Endothelial cell of umbilical vein (primary cell): ENCODE measurements around the gene TSSC4. TPM values are rescaled to one million over a fixed set of nuclear protein-coding genes. Genes with fewer than 3 reads are reported as not detected.

Experiments used
- BruUV-seq: library from RNA; stranded (reverse); fragments of 400-500 nt; replicated peaks from 2 replicates; lab custom pipeline; 2021; lab: Mats Ljungman, UMichigan
- CTCF ChIA-PET: fragments of 300-600, 350-600 bp; sonication (Branson Sonifier 250); formaldehyde crosslinking; loops from one replicate; lab custom pipeline; 2021; ENCODE audit warnings: antibody characterized with exemption, inconsistent platforms; lab: Charles Lee
- POLR2A ChIA-PET: fragments of 300-600, 350-600 bp; sonication (Branson Sonifier 250); formaldehyde crosslinking; loops from one replicate; lab custom pipeline; 2021; ENCODE audit warnings: antibody characterized with exemption, inconsistent platforms; lab: Charles Lee
- DNase-seq: peaks from one replicate; pipeline ENCODE4 v3.0.0-alpha.2; 2011; ENCODE audit warnings: low read depth, low spot score
- FAIRE-seq: peaks from 2 replicates; lab custom pipeline; 2011; peaks lifted over from hg19 to GRCh38; lab: Jason Lieb, UNC
- H2AFZ ChIP-seq: 2 replicates; pipeline ENCODE4 v1.6.0; 2012; ENCODE audit warnings: low read depth, low read length, control low read depth, inconsistent platforms
- H3K27ac ChIP-seq: 2 replicates; pipeline ENCODE4 v1.5.1; 2011; ENCODE audit warnings: low read depth, mild to moderate bottlenecking, control low read depth, low read length, moderate library complexity; ENCODE audit not compliant: insufficient read depth
- H3K27me3 ChIP-seq, 2 experiments: 2 replicates each; pipeline versions ENCODE4 v1.6.0 to v1.6.1; 2011; ENCODE audit warnings: low read length in 2 of 2, mixed read lengths in 1 of 2; ENCODE audit not compliant: control insufficient read depth in 2 of 2, insufficient read depth in 2 of 2
- H3K36me3 ChIP-seq, 2 experiments: 2 replicates in 1 of 2; 3 replicates in 1 of 2; pipeline ENCODE4 v1.5.1; 2011; ENCODE audit warnings: low read length in 2 of 2, mild to moderate bottlenecking in 1 of 2, moderate library complexity in 1 of 2; ENCODE audit not compliant: control insufficient read depth in 2 of 2, insufficient read depth in 2 of 2; ENCODE audit errors: extremely low read depth in 1 of 2
- H3K4me1 ChIP-seq: 3 replicates; pipeline ENCODE4 v1.5.1; 2011; ENCODE audit warnings: mild to moderate bottlenecking, low read length; ENCODE audit not compliant: control insufficient read depth, insufficient read depth; ENCODE audit errors: extremely low read depth
- H3K4me2 ChIP-seq: 2 replicates; pipeline ENCODE4 v1.6.1; 2011; ENCODE audit warnings: low read length, control low read depth, mixed read lengths; ENCODE audit not compliant: insufficient read depth
- H3K4me3 ChIP-seq, 3 experiments: fragments of 200-600 bp in 1 of 3; sonication (generic), shearing (Covaris generic) in 1 of 3; replicated peaks in 1 of 3; 2 replicates each; pipeline ENCODE4 v1.5.1; 2011 to 2016; ENCODE audit warnings: control low read depth in 3 of 3, low read length in 3 of 3, mild to moderate bottlenecking in 2 of 3, inconsistent platforms in 1 of 3, low read depth in 1 of 3, moderate library complexity in 1 of 3; ENCODE audit not compliant: insufficient read depth in 1 of 3
- H3K79me2 ChIP-seq: 2 replicates; pipeline ENCODE4 v1.6.0; 2012; ENCODE audit warnings: low read length, inconsistent platforms; ENCODE audit not compliant: control insufficient read depth, insufficient read depth
- H3K9ac ChIP-seq: replicated peaks from 2 replicates; pipeline ENCODE3; 2011; ENCODE audit warnings: low read length, control low read depth; ENCODE audit not compliant: insufficient read depth; ENCODE audit errors: extremely low read depth
- H3K9me1 ChIP-seq: replicated peaks from 3 replicates; pipeline ENCODE4 v1.6.0; 2011; ENCODE audit warnings: mild to moderate bottlenecking, low read length; ENCODE audit not compliant: control insufficient read depth, insufficient read depth; ENCODE audit errors: extremely low read depth
- H3K9me3 ChIP-seq: replicated peaks from 2 replicates; pipeline ENCODE4 v1.5.1; 2012; ENCODE audit warnings: low read length, inconsistent platforms; ENCODE audit not compliant: control insufficient read depth, insufficient read depth
- H4K20me1 ChIP-seq: replicated peaks from 2 replicates; pipeline ENCODE3; 2011; ENCODE audit warnings: mild to moderate bottlenecking, low read length; ENCODE audit not compliant: control insufficient read depth, insufficient read depth; ENCODE audit errors: extremely low read depth
- EZH2 ChIP-seq: IDR thresholded peaks from 2 replicates; pipeline ENCODE4 v1.6.1; 2012; ENCODE audit warnings: borderline replicate concordance, low read depth, mild to moderate bottlenecking, moderate library complexity, low read length, inconsistent platforms; ENCODE audit not compliant: severe bottlenecking
- FOS ChIP-seq: IDR thresholded peaks from 2 replicates; pipeline ENCODE4 v1.6.1; 2011; ENCODE audit warnings: mild to moderate bottlenecking, low read length, moderate library complexity, borderline replicate concordance; ENCODE audit not compliant: insufficient read depth
- GATA2 ChIP-seq: IDR thresholded peaks from 2 replicates; pipeline ENCODE4 v1.7.0; 2011; ENCODE audit warnings: low read depth, mild to moderate bottlenecking, moderate library complexity, mixed read lengths, low read length; ENCODE audit not compliant: insufficient read length, insufficient read depth
- JUN ChIP-seq: IDR thresholded peaks from 2 replicates; pipeline ENCODE4 v1.6.1; 2011; ENCODE audit warnings: borderline replicate concordance, low read depth; ENCODE audit not compliant: insufficient read length, insufficient read depth
- MYC ChIP-seq: IDR thresholded peaks from one replicate; pipeline ENCODE4 v1.6.1; 2011; ENCODE audit warnings: mild to moderate bottlenecking, low read depth, low read length
- POLR2A ChIP-seq: IDR thresholded peaks from 2 replicates; pipeline ENCODE4 v1.6.1; 2012; ENCODE audit warnings: low read depth, mild to moderate bottlenecking, control low read depth, low read length
- POLR2AphosphoS5 ChIP-seq: IDR thresholded peaks from 2 replicates; pipeline ENCODE4 v1.6.1; 2012; ENCODE audit warnings: low read depth, mild to moderate bottlenecking, control low read depth, low read length, moderate library complexity; ENCODE audit not compliant: insufficient read depth
- dilution Hi-C: fragments of 300-500 bp; cut with MboI; formaldehyde crosslinking; loops from one replicate; pipeline ENCODE4 v1.15.0; 2019; ENCODE audit warnings: low sequenced_read_pairs; ENCODE audit not compliant: extremely low pct_ligation_motif_present
- intact Hi-C: fragments of 100-400 bp; cut with micrococcal nuclease; formaldehyde crosslinking; loops from one replicate; pipeline ENCODE4 v1.10.0; 2022
- polyA plus RNA-seq, 4 experiments: library from polyadenylated mRNA; depleted of rRNA in 3 of 4; stranded (reverse) in 3 of 4; unstranded in 1 of 4; fragments of >200 nt; gene quantifications; 2 replicates each; pipeline versions ENCODE4 v1.2.1 to v1.2.3, GENCODE V29; 2011 to 2012; ENCODE audit warnings: missing spikeins in 1 of 4
- total RNA-seq: library from RNA; stranded (reverse); gene quantifications from 2 replicates; pipeline ENCODE4 v1.2.3, GENCODE V29; 2021
- TF ChIP-seq, protein P1 (sequence below), 2 donors: IDR thresholded peaks; 1 replicate in 1 of 2; 2 replicates in 1 of 2; pipeline ENCODE4 v1.5.1; 2011; ENCODE audit warnings: low read length in 2 of 2, mild to moderate bottlenecking in 2 of 2, moderate library complexity in 2 of 2, control low read depth in 1 of 2, inconsistent platforms in 1 of 2, low read depth in 1 of 2; ENCODE audit not compliant: insufficient read depth in 1 of 2; ENCODE audit errors: extremely low read depth in 1 of 2
- TF ChIP-seq, protein P2 (sequence below): IDR thresholded peaks from 2 replicates; pipeline ENCODE4 v1.6.1; 2011; ENCODE audit not compliant: insufficient read depth, insufficient read length

The TSSC4 gene
- total and polyA plus RNA-seq, 2 donors (not counting 3 experiments of a cell fraction or from before 2014, with no cell fraction given) = 42.7 to 59.6 TPM

- BruUV-seq = no TSS peak
Measured at GRCh38 chr11:2422461-2423156, 22.1 kb downstream of the TSSC4 start.

DNA sequence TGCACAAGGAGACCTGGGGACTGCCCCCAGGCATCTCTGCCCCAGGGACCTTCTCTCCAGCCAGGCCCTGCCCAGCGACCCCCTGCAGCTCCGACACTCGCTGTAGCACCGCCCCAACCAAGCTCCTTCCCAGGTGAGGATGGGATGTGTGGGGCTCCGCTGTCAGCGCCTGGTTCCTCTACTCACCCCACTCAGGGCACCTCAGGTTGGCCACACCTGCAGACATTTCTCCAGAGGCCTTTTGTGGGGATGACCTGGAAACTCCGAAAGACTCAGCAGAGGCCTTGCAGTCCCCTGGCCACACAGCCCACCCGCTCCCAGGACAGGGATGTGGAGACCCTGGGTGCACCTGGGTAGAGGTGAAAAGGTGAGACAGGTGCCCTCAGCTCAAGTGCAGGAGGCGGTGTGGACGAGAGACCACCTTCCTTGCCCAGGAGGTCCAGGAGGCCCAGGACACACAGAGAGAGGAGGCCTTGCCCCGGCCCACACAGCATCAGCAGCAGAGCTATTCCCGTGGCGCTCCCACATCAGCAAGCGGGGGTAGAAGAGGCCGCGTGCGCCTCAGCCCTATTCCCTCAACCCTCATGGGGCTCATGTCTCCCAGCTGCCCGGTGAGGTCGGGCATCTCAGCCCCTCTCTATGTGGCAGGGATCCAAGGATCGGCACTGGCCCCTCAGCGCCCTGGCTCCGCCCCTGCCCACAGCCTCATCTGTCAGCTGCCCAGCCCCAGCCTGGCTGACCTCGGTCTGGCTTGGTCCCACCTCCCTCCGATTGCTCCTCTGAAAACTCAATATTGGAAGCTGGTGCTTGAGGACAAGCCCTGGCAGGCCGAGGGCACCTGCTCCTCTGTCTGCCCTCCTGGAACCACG lies 22.8 kb downstream of the TSSC4 start:
- Histone ChIP-seq H3K27me3 (no peaks in the 10 kb centered on the region), H3K4me3 (no peak overlapping the region), H3K4me1 (no peaks in the 10 kb centered on the region), H4K20me1 (no peaks in the 10 kb centered on the region), H3K36me3 (no peaks in the 10 kb centered on the region), H3K9me3 (no peaks in the 10 kb centered on the region), H3K4me2 (no peak overlapping the region), H3K27ac (no peak overlapping the region), H3K9me1 (no peaks in the 10 kb centered on the region), H3K79me2 (no peaks in the 10 kb centered on the region), H2AFZ (no peak overlapping the region), H3K9ac (no peak overlapping the region)
- no TSS peak for BruUV-seq
- FAIRE-seq (no peak), DNase-seq (no peak)
- TF ChIP-seq MYC = no peak
- no peak for TF ChIP-seq FOS
- TF ChIP-seq JUN = no peak
- no peak for TF ChIP-seq POLR2AphosphoS5
- TF ChIP-seq POLR2A = no peak
- TF ChIP-seq GATA2 = no peak
- TF ChIP-seq, protein P1, sequence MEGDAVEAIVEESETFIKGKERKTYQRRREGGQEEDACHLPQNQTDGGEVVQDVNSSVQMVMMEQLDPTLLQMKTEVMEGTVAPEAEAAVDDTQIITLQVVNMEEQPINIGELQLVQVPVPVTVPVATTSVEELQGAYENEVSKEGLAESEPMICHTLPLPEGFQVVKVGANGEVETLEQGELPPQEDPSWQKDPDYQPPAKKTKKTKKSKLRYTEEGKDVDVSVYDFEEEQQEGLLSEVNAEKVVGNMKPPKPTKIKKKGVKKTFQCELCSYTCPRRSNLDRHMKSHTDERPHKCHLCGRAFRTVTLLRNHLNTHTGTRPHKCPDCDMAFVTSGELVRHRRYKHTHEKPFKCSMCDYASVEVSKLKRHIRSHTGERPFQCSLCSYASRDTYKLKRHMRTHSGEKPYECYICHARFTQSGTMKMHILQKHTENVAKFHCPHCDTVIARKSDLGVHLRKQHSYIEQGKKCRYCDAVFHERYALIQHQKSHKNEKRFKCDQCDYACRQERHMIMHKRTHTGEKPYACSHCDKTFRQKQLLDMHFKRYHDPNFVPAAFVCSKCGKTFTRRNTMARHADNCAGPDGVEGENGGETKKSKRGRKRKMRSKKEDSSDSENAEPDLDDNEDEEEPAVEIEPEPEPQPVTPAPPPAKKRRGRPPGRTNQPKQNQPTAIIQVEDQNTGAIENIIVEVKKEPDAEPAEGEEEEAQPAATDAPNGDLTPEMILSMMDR (IDR thresholded peaks at IDR 0.05; ENCODE audit: extremely low read depth in 1 of 2, insufficient read depth in 1 of 2, low read depth in 1 of 2, low read length in 2 of 2) = no peak
- no peak for TF ChIP-seq EZH2
- TF ChIP-seq, protein P2, sequence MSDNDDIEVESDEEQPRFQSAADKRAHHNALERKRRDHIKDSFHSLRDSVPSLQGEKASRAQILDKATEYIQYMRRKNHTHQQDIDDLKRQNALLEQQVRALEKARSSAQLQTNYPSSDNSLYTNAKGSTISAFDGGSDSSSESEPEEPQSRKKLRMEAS = no peak
- dilution Hi-C loops = no loop called here
- ChIA-PET POLR2A (no interaction called here), CTCF (interaction anchor here (1.4 to 10.1 kb wide), 4 partner anchors 108 to 465 kb away, joined by 3 to 829 read pairs (median 97); partner anchors contain the start of genes C11orf21 and TSPAN32)
- intact Hi-C loops = no loop called here

More at GRCh38 chr11:2422461-2423156, 22.1 kb downstream of the TSSC4 start:
- FAIRE-seq = no peak
- Histone ChIP-seq H3K9me3 (no peaks in the 10 kb centered on the region), H4K20me1 (no peaks in the 10 kb centered on the region), H3K27ac (no peak overlapping the region), H3K27me3 (no peaks in the 10 kb centered on the region), H3K4me1 (no peaks in the 10 kb centered on the region), H3K36me3 (no peaks in the 10 kb centered on the region), H2AFZ (no peak overlapping the region), H3K9ac (no peak overlapping the region), H3K79me2 (no peaks in the 10 kb centered on the region), H3K4me3 (no peak overlapping the region), H3K4me2 (no peak overlapping the region), H3K9me1 (no peaks in the 10 kb centered on the region)
- intact Hi-C loops = no loop called here
- POLR2A ChIA-PET = no interaction called here
- CTCF ChIA-PET = interaction anchor here (8.0 to 10.1 kb wide), 2 partner anchors 108 to 118 kb away, joined by 190 to 829 read pairs; partner anchors contain the start of genes C11orf21 and TSPAN32
- TF ChIP-seq POLR2AphosphoS5 (no peak), FOS (no peak), GATA2 (no peak), POLR2A (no peak)
- TF ChIP-seq, protein P2 = no peak
- no peak for DNase-seq
- dilution Hi-C loops = no loop called here
